ENCODE measurements around the gene NOS3. TPM values are rescaled to one million over a fixed set of nuclear protein-coding genes. Genes with fewer than 3 reads are reported as not detected.

Gene NOS3
- total and polyA plus RNA-seq, 2 of the 13 experiments (the other 11 are each of a cell fraction or from before 2014, with no cell fraction given) = 3.7 to 7.5 TPM

DNA sequence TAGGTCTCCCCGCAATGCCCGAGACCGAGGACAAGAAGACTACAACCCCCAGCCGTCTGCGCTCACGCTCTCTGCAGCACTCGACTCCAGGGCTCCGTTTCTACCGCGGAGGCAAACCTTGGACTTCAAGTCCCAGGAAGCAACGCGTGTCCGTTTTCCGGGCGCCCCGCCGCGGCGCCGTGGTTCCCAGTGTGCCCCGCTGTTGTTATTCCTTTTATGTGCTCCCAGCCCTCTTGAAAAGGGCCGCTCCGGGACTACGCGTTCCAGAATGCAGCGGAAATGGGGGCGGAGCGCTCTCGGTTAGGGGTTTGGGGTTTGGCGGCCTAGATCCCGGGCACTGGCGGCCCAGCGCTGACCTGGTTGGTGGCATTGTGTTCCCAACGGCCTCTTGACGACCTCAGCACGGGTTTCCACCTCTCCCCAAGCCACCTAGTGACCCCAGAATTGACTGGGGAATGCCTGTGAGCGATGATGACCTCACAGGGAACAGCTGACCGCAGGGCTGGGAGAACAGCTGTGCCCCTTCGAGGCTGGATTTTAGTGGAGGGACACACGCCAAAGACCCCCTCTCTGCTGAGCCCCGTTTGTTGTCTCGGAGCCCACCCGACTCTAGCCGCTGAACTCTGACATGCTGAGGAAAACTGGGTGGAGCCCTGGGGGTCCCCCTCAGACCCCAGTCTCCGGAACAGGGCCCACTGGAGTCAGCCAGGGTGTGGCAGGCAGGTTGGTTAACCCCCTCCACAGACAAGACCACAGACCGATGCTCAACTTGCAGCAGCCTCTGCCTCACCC lies 67.4 kb downstream of the NOS3 start:
- Histone ChIP-seq H3K36me3 (replicated peaks in 1 of 2; ENCODE audit: control insufficient read depth in 1 of 2, insufficient read depth in 2 of 2, low read length in 2 of 2) (0 out of 5 replicates have a peak, but pooled peaks cover 0 to 2% of the 10 kb centered on the region in 2 experiments), H2AFZ (ENCODE audit: low read length) (no peak overlapping the region), H3K9ac (ENCODE audit: insufficient read depth, low read depth, low read length) (peak overlapping the region; percentile 87), H3K4me2 (ENCODE audit: low read depth, low read length) (peak overlapping the region; percentile 98), H3K4me3 (replicated peaks in 1 of 3; ENCODE audit: insufficient read depth in 1 of 3, low read depth in 2 of 3, low read length in 3 of 3) (peak overlapping the region; percentile 69 to 92 (median 90)), H4K20me1 (ENCODE audit: insufficient read depth, low read length) (no peaks in the 10 kb centered on the region), H3K4me1 (ENCODE audit: insufficient read depth, low read length) (peaks cover 42% of the 10 kb centered on the region), H3K79me2 (ENCODE audit: insufficient read depth, low read length) (peaks cover 14% of the 10 kb centered on the region), H3K9me3 (ENCODE audit: low read length) (no peaks in the 10 kb centered on the region), H3K27me3 (ENCODE audit: control insufficient read depth in 1 of 2, insufficient read depth in 2 of 2, low read length in 2 of 2) (no peaks in the 10 kb centered on the region; a peak in 1 of 5 replicates), H3K27ac (ENCODE audit: extremely low read length, insufficient read depth, low read length) (peak overlapping the region; percentile 86)
- peak; percentile 97 for FAIRE-seq
- ChIA-PET CTCF (ENCODE audit: low intra/inter-chr PET ratio, low total read pairs) (no interaction called here), POLR2A (interaction anchor here (0.8 to 2.0 kb wide), 7 partner anchors 18 to 49 kb away, joined by 3 to 8 read pairs (median 5); partner anchors contain the start of genes ABCB8, AGAP3, FASTK and TMUB1)
- ATAC-seq = peak; percentile 79
- BruUV-seq (replicated peaks) = TSS peak; percentile 79
- in situ Hi-C loops (cut with HindIII; ENCODE audit: extremely low pct_ligation_motif_present, low pct_unique_long_range_greater_than_20kb) (no loop called here), intact Hi-C loops (cut with micrococcal nuclease; ENCODE audit: unreplicated experiment) (loop anchor here (1.0 to 2.0 kb wide), 3 partner anchors 29 to 53 kb away; partner anchors contain the start of genes ABCB8 and AGAP3)
- DNase-seq (ENCODE audit: low spot score) = peak; percentile 99
- WGBS (ENCODE audit: low lambda C conversion rate) = 3% methylated on average over 12 of the region's 46 CpGs
- TF ChIP-seq ZBTB21 (CRISPR knock-in tag; IDR thresholded peaks at IDR 0.05) (peak; percentile 70; the same call in 1 of the 2 replicates), ZNF792 (CRISPR knock-in tag; IDR thresholded peaks at IDR 0.05) (peak; percentile 53; the same call in 1 of the 2 replicates), ZNF160 (CRISPR knock-in tag; IDR thresholded peaks at IDR 0.05) (peak; percentile 38; the same call in 1 of the 2 replicates), ZNF547 (CRISPR knock-in tag; IDR thresholded peaks at IDR 0.05) (no peak), HNRNPK (IDR thresholded peaks at IDR 0.05; ENCODE audit: low read depth, low read length, poor library complexity, severe bottlenecking) (peak; percentile 5), KLF12 (CRISPR knock-in tag; IDR thresholded peaks at IDR 0.05; ENCODE audit: borderline replicate concordance) (peak; percentile 77; the same call in 1 of the 2 replicates), ZNF264 (CRISPR knock-in tag; IDR thresholded peaks at IDR 0.05) (0 out of 2 replicates have a peak, but pooled peaks have one; percentile 36), NFYC (CRISPR knock-in tag; IDR thresholded peaks at IDR 0.05) (peak; percentile 52; the same call in 1 of the 2 replicates), ZNF563 (CRISPR knock-in tag; IDR thresholded peaks at IDR 0.05) (no peak; the same call in 1 of the 2 replicates), HDAC1 (CRISPR knock-in tag; IDR thresholded peaks at IDR 0.05) (peak; percentile 60; the same call in 1 of the 2 replicates), ZNF598 (CRISPR knock-in tag; IDR thresholded peaks at IDR 0.05; ENCODE audit: borderline replicate concordance) (peak; percentile 13; the same call in 1 of the 2 replicates), ZNF777 (CRISPR knock-in tag; IDR thresholded peaks at IDR 0.05) (peak; percentile 77), TBX2 (CRISPR knock-in tag; IDR thresholded peaks at IDR 0.05; ENCODE audit: borderline replicate concordance) (peak; percentile 68; the same call in 1 of the 2 replicates), HMG20B (CRISPR knock-in tag; conservative IDR thresholded peaks at IDR 0.05) (no peak), SALL1 (CRISPR knock-in tag; IDR thresholded peaks at IDR 0.05) (peak; percentile 69; the same call in 1 of the 2 replicates), ZSCAN9 (CRISPR knock-in tag; IDR thresholded peaks at IDR 0.05; ENCODE audit: borderline replicate concordance) (0 out of 2 replicates have a peak, but pooled peaks have one; percentile 13)
- TF ChIP-seq, protein P1, sequence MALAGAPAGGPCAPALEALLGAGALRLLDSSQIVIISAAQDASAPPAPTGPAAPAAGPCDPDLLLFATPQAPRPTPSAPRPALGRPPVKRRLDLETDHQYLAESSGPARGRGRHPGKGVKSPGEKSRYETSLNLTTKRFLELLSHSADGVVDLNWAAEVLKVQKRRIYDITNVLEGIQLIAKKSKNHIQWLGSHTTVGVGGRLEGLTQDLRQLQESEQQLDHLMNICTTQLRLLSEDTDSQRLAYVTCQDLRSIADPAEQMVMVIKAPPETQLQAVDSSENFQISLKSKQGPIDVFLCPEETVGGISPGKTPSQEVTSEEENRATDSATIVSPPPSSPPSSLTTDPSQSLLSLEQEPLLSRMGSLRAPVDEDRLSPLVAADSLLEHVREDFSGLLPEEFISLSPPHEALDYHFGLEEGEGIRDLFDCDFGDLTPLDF (CRISPR knock-in tag; IDR thresholded peaks at IDR 0.05) = peak; percentile 90
- TF ChIP-seq, protein P2, sequence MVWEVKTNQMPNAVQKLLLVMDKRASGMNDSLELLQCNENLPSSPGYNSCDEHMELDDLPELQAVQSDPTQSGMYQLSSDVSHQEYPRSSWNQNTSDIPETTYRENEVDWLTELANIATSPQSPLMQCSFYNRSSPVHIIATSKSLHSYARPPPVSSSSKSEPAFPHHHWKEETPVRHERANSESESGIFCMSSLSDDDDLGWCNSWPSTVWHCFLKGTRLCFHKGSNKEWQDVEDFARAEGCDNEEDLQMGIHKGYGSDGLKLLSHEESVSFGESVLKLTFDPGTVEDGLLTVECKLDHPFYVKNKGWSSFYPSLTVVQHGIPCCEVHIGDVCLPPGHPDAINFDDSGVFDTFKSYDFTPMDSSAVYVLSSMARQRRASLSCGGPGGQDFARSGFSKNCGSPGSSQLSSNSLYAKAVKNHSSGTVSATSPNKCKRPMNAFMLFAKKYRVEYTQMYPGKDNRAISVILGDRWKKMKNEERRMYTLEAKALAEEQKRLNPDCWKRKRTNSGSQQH (CRISPR knock-in tag; IDR thresholded peaks at IDR 0.05; ENCODE audit: low read depth) = peak; percentile 48; the same call in 1 of the 2 replicates
